K562 (cell line): ENCODE results near the gene ANXA7. TPM values are rescaled to one million over a fixed set of nuclear protein-coding genes. Genes with fewer than 3 reads are reported as not detected.
A peak's percentile ranks its signal among the peaks of the same experiment; 100 is the strongest.

ENCODE experiments used
- ATAC-seq: fragments of 200-7000 bp; cut with Tn5 transposase; 3 replicates; pipeline ENCODE4 v1.9.1; 2020; ENCODE audit warnings: moderate library complexity
- BruUV-seq: library from RNA; stranded (reverse); fragments of 400-500 nt; replicated peaks from 2 replicates; lab custom pipeline; 2021; lab: Mats Ljungman, UMichigan
- CTCF ChIA-PET: fragments of 300-600 bp; formaldehyde crosslinking; extraction: SDS; loops from one replicate; lab custom pipeline; 2021; ENCODE audit warnings: low intra/inter-chr PET ratio; lab: Yijun Ruan, JAX
- POLR2A ChIA-PET: fragments of 300-600, 350-650 bp; sonication (Branson Sonifier 250); formaldehyde crosslinking; extraction: SDS; loops from one replicate; lab custom pipeline; 2021; ENCODE audit warnings: antibody characterized with exemption, inconsistent platforms; lab: Yijun Ruan, JAX
- DNase-seq, 4 experiments: peaks; one replicate each; pipeline versions ENCODE4 v3.0.0 to v3.0.0-alpha.2; 2011 to 2018; ENCODE audit warnings: low spot score in 3 of 4, mixed read lengths in 3 of 4; ENCODE audit errors: extremely low read depth in 1 of 4
- FAIRE-seq: peaks from 2 replicates; lab custom pipeline; 2011; peaks lifted over from hg19 to GRCh38; lab: Jason Lieb, UNC
- H2AFZ ChIP-seq: 2 replicates; pipeline ENCODE4 v1.6.0; 2011; ENCODE audit warnings: low read depth, low read length, control low read depth, inconsistent platforms
- H3K27ac ChIP-seq: fragments of 200-600 bp; 3 replicates; pipeline ENCODE4 v1.8.0; 2011; ENCODE audit warnings: low read depth, mild to moderate bottlenecking, control low read depth, inconsistent platforms, low read length, moderate library complexity, mixed read lengths; ENCODE audit errors: extremely low read depth
- H3K27me3 ChIP-seq, 2 experiments: fragments of 300-600 bp in 1 of 2; 2 replicates in 1 of 2; 3 replicates in 1 of 2; pipeline versions ENCODE4 v1.6.0 to v1.8.0; 2011; ENCODE audit warnings: inconsistent platforms in 2 of 2, low read length in 2 of 2, mild to moderate bottlenecking in 1 of 2, mixed read lengths in 1 of 2, moderate library complexity in 1 of 2; ENCODE audit not compliant: control insufficient read depth in 2 of 2, insufficient read depth in 2 of 2
- H3K36me3 ChIP-seq: fragments of 300-600 bp; 3 replicates; pipeline ENCODE4 v1.8.0; 2011; ENCODE audit warnings: mild to moderate bottlenecking, low read length, inconsistent platforms; ENCODE audit not compliant: control insufficient read depth, insufficient read depth
- H3K4me1 ChIP-seq, 2 experiments: fragments of 200-600 bp in 1 of 2; replicated peaks in 1 of 2; 2 replicates in 1 of 2; 3 replicates in 1 of 2; pipeline versions ENCODE4 v1.5.1 to v1.8.0; 2011; ENCODE audit warnings: inconsistent platforms in 2 of 2, low read length in 2 of 2, mild to moderate bottlenecking in 1 of 2, mixed read lengths in 1 of 2, moderate library complexity in 1 of 2; ENCODE audit not compliant: control insufficient read depth in 2 of 2, insufficient read depth in 2 of 2
- H3K4me2 ChIP-seq: 2 replicates; pipeline ENCODE4 v1.6.1; 2011; ENCODE audit warnings: low read length, control low read depth, inconsistent platforms, mixed read lengths; ENCODE audit not compliant: insufficient read depth
- H3K4me3 ChIP-seq: fragments of 200-600 bp; sonication (generic), shearing (Covaris generic); 2 replicates; pipeline ENCODE4 v1.5.1; 2016; ENCODE audit warnings: control low read depth, inconsistent platforms
- H3K79me2 ChIP-seq: fragments of 200-600 bp; 3 replicates; pipeline ENCODE4 v1.8.0; 2011; ENCODE audit warnings: low read length, inconsistent platforms; ENCODE audit not compliant: control insufficient read depth, insufficient read depth
- H3K9ac ChIP-seq, 2 experiments: 2 replicates each; pipeline versions ENCODE4 v1.6.0 to v1.6.1; 2011; ENCODE audit warnings: low read depth in 2 of 2, low read length in 2 of 2, control low read depth in 1 of 2, inconsistent platforms in 1 of 2, mild to moderate bottlenecking in 1 of 2, mixed read lengths in 1 of 2; ENCODE audit not compliant: insufficient read depth in 1 of 2
- H3K9me1 ChIP-seq: one replicate; pipeline ENCODE4 v1.6.0; 2011; ENCODE audit warnings: inconsistent platforms, mild to moderate bottlenecking, low read length, moderate library complexity; ENCODE audit not compliant: control insufficient read depth, insufficient read depth
- H3K9me3 ChIP-seq: replicated peaks from 2 replicates; pipeline ENCODE4 v1.5.1; 2011; ENCODE audit warnings: low read depth, low read length, inconsistent platforms; ENCODE audit not compliant: control insufficient read depth, insufficient read depth
- H4K20me1 ChIP-seq: replicated peaks from 2 replicates; pipeline ENCODE4 v1.6.1; 2011; ENCODE audit warnings: low read length, inconsistent platforms, mixed read lengths; ENCODE audit not compliant: control insufficient read depth, insufficient read depth
- CREB3 ChIP-seq: fragments of 450-650 bp; conservative IDR thresholded peaks from 2 replicates; pipeline ENCODE4 v1.6.1; 2016; ENCODE audit warnings: missing genetic modification characterization, low read depth, mild to moderate bottlenecking, missing compliant biosample characterization, moderate library complexity
- HNRNPK ChIP-seq: fragments of 200-400 bp; formaldehyde crosslinking; IDR thresholded peaks from one replicate; pipeline ENCODE4 v1.6.1; 2018; ENCODE audit warnings: mild to moderate bottlenecking, low read depth, low read length; ENCODE audit not compliant: poor library complexity, severe bottlenecking
- REST ChIP-seq, 2 experiments: fragments of 450-650 bp; formaldehyde crosslinking in 1 of 2; IDR thresholded peaks; 2 replicates each; pipeline versions ENCODE4 v1.4.0 to v1.6.1; 2014 to 2020; ENCODE audit warnings: mild to moderate bottlenecking in 2 of 2, borderline replicate concordance in 1 of 2, low read depth in 1 of 2
- ZC3H8 ChIP-seq: fragments of 450-650 bp; IDR thresholded peaks from 2 replicates; pipeline ENCODE4 v1.6.1; 2017
- ZNF444 ChIP-seq: fragments of 250-450 bp; sonication (Bioruptor Pico); IDR thresholded peaks from 2 replicates; pipeline ENCODE4 v1.4.0; 2020; ENCODE audit warnings: mild to moderate bottlenecking, moderate library complexity
- ZNF830 ChIP-seq: fragments of 250-450 bp; sonication (Bioruptor Pico); IDR thresholded peaks from 2 replicates; pipeline ENCODE4 v1.5.0; 2021; ENCODE audit warnings: mild to moderate bottlenecking
- WGBS: fragments of 100-300 bp; shearing (Covaris generic); methylation state at CpG from one replicate; pipeline ENCODE4 v1.1.6; 2016; ENCODE audit warnings: low coverage, mixed read lengths; ENCODE audit not compliant: insufficient coverage; ENCODE audit errors: missing lambda C conversion rate; 5-methylcytosine and 5-hydroxymethylcytosine counted together
- in situ Hi-C: fragments of 300-500 bp; cut with MboI; formaldehyde crosslinking; loops from 4 replicates; pipeline ENCODE4 v1.15.0; 2018; ENCODE audit warnings: inconsistent platforms, mixed read lengths
- intact Hi-C: fragments of 100-400 bp; cut with micrococcal nuclease; formaldehyde crosslinking; loops from 2 replicates; pipeline ENCODE4 v1.14.2; 2022
- polyA plus RNA-seq, 8 experiments: library from polyadenylated mRNA; depleted of rRNA in 4 of 8; stranded (reverse) in 5 of 8; unstranded in 3 of 8; fragments of >200 nt; fragmentation: Nextera tagmentation in 2 of 8; fragmentation: Illumina TruSeq in 1 of 8; extraction: Ambion mirVana in 2 of 8; extraction: Trizol in 1 of 8; gene quantifications; 2 replicates each; pipeline versions ENCODE4 v1.2.1 to v1.2.3, GENCODE V29; 2011 to 2014; ENCODE audit warnings: inconsistent platforms in 1 of 8, missing spikeins in 1 of 8
- total RNA-seq, 7 experiments: library from RNA; depleted of rRNA in 6 of 7; stranded (reverse); fragments of >200 nt in 6 of 7; fragmentation: Illumina TruSeq in 2 of 7; extraction: Trizol in 2 of 7; gene quantifications; 2 replicates each; pipeline versions ENCODE4 v1.2.1 to v1.2.3, GENCODE V29; 2011 to 2021; ENCODE audit warnings: low replicate concordance in 1 of 7
- TF ChIP-seq, protein P1 (sequence below): fragments of 450-650 bp; formaldehyde crosslinking; IDR thresholded peaks from 2 replicates; pipeline ENCODE4 v1.4.0; 2020; ENCODE audit warnings: mild to moderate bottlenecking, mixed read lengths

Gene ANXA7
- total and polyA plus RNA-seq, 9 of the 15 experiments (the other 6 are each of a cell fraction or from before 2014, with no cell fraction given): 81.6 to 157 (median 122) TPM

DNA sequence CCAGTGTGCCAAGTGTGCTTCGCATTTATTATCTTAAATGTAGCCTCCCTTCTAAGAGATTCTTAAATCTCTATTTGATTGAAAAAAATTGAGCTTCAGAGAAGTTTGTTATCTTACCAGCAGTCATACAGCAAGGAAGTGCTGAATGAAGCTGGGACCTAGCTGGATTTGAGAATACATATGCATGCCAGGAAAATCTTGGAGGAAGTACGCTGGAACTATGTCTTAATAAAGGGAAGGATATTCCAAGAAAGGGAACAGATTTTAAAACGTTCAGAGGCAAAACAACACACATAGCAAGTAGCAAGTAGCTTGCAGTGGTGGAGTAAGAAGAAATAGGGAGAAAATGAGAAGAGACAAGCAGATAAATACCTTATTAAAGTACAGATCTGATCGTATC lies 56.7 kb downstream of the ANXA7 start (continued):
- TF ChIP-seq CREB3 (tag): no peak
- TF ChIP-seq ZC3H8: no peak
- no peak for TF ChIP-seq HNRNPK

DNA sequence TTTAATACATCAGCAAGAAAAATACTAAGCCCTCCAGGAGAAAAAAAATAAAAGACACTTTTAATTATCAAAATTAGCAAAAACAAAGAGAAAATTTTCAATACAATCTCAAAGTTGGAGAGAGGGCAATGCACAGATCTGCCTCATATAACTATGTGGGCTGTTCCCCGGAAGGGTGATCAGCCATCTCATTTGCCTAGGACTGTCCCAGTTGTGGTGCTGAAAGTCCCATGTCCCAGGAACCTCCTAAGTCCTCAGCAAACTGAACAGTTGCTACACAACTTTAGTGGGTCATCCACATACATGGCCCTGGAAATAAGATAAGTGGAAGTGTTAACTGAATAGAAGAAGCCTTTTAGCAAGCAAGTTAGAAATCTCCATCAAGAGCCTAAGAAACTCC lies 69.6 kb downstream of the ANXA7 start:
- no peaks in the 10 kb centered on the region for H3K9me3 ChIP-seq
- H3K4me2 ChIP-seq: no peak overlapping the region
- BruUV-seq: no TSS peak
- FAIRE-seq (no peak), DNase-seq (no peak), ATAC-seq (no peak; the same call in 2 of the 3 replicates)
- no peak for TF ChIP-seq ZNF444 (CRISPR knock-in tag)
- TF ChIP-seq ZNF830 (CRISPR knock-in tag): no peak
- TF ChIP-seq, protein P1, sequence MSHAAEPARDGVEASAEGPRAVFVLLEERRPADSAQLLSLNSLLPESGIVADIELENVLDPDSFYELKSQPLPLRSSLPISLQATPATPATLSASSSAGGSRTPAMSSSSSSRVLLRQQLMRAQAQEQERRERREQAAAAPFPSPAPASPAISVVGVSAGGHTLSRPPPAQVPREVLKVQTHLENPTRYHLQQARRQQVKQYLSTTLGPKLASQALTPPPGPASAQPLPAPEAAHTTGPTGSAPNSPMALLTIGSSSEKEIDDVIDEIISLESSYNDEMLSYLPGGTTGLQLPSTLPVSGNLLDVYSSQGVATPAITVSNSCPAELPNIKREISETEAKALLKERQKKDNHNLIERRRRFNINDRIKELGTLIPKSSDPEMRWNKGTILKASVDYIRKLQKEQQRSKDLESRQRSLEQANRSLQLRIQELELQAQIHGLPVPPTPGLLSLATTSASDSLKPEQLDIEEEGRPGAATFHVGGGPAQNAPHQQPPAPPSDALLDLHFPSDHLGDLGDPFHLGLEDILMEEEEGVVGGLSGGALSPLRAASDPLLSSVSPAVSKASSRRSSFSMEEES (CRISPR knock-in tag): no peak
- peak; percentile 76 for TF ChIP-seq REST (IDR thresholded peaks at IDR 0.05; ENCODE audit: borderline replicate concordance)
- no peak for TF ChIP-seq REST (CRISPR knock-in tag; IDR thresholded peaks at IDR 0.05; ENCODE audit: low read depth)
- H3K9ac ChIP-seq: no peak overlapping the region
- no peaks in the 10 kb centered on the region for H3K79me2 ChIP-seq
- ChIA-PET POLR2A (no interaction called here), CTCF (no interaction called here)
- no peaks in the 10 kb centered on the region for H3K36me3 ChIP-seq
- WGBS: 38% methylated on average over 1 of the region's 1 CpG
- peaks cover 0 to 3% of the 10 kb centered on the region in 2 experiments; a peak in 1 of 5 replicates for H3K4me1 ChIP-seq
- in situ Hi-C loops: no loop called here
- no peak overlapping the region for H2AFZ ChIP-seq
- H4K20me1 ChIP-seq: no peaks in the 10 kb centered on the region
- no peak overlapping the region for H3K27ac ChIP-seq
- no peaks in the 10 kb centered on the region for H3K27me3 ChIP-seq
- H3K9me1 ChIP-seq: no peaks in the 10 kb centered on the region
- intact Hi-C loops: no loop called here
- H3K4me3 ChIP-seq: no peak overlapping the region
